Ammon's horn (tissue), 1 donor: Measurements from ENCODE around the gene NR1D1.
A peak's percentile ranks its signal among the peaks of the same experiment; 100 is the strongest.

ENCODE experiments used
- DNase-seq: peaks from one replicate; pipeline ENCODE4 v3.0.0-alpha.2; 2016; ENCODE audit warnings: low spot score

The NR1D1 gene

DNA sequence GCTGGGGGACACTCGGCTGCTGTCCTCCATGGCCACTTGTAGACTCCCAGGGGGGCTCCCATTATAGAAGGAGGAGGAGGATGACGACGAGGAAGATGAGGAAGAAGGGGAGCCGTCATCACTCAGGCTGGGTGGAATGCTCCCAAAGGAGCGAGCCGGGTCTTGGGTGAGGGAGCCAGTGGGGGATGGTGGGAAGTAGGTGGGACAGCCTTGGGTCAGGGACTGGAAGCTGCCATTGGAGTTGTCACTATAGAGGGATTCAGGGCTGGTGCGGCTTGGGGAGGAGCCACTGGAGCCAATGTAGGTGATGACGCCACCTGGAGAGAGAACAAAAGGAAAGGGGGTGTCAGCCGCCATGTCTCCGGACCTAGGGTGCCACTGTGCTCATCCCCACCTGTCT lies 3.3 kb downstream of the NR1D1 start:
- no peak for DNase-seq

DNA sequence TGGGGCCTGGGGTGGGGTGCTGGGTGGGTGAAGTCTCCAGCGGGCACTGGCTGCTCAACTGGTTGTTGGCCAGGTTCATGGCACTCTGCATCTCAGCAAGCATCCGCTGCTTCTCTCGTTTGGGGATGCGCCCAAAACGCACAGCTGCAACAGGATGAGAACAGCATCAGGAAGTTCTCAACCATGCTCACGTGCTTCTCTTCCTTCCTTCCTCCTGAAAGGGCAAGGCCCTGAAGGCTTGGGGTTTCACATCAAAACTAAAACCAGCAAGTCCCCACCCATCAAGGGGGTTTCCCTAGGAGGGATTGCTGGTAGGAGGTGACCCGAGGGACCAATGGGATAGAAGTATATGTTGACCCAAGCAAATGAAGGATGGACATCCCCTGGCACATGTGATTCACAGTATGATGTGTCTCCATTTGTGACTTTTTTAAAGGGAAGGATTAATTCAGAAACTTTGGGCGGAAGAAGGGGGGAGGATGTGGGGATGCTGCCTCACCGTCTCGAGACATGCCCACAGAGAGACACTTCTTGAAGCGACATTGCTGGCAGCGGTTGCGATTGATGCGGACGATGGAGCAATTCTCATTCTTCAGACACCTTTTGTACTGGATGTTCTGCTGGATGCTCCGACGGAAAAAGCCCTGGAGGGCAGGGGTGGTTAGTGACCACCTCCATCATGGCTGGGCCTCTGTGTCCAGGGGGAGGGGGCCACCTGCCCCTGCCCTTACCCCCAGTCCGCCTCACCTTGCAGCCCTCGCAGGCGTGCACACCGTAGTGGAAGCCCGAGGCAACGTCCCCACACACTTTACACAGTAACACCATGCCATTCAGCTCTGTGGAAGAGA lies 4.2 kb downstream of the NR1D1 start:
- peak; percentile 53 for DNase-seq

DNA sequence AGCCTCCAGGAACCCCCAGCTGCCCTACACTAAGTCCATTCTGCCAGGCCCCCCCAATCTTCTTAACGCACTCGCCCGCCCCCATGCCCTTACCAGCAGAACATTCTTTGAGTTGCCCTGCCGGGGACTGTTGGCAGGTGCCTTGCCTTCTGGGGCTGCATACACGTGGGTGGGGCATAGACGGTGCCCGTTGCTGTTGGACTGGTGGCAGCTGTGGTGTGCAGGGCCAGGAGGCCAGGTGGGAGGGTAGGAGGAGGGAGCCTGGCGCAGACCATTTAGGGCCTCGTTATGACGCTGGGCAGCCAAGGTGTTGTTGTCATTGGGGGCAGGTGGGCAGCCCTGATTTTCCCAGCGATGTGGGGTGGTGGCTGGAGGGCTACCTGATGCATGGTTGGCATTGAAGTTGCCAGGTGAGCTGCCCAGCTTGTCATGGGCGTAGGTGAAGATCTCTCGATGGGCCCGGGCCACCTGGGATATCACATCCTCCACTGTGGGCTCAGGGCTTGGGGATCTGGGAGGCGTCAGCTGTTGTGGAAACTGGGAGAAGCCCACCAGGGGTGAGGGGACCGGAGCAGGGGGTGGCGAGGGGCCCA lies 4.9 kb downstream of the NR1D1 start:
- no peak for DNase-seq

DNA sequence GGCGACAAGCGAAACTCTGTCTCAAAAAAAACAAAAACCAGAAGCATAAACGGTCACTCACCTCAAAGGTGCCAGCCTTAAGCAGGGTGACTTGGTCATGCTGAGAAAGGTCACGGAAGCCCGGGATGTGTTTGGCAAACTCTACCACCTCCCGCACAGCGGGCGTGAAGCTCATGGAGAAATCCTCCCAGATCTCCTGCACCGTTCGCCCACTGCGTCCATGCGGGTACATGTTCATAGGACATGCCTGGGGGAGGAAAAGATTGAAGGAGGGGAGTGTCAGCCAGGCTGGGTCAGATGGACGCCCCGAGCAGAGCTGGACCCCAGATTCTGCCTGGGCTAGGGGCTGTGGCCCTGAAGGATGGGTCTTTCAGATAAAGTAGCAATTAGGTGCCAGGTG lies 5.5 kb downstream of the NR1D1 start:
- DNase-seq: no peak

DNA sequence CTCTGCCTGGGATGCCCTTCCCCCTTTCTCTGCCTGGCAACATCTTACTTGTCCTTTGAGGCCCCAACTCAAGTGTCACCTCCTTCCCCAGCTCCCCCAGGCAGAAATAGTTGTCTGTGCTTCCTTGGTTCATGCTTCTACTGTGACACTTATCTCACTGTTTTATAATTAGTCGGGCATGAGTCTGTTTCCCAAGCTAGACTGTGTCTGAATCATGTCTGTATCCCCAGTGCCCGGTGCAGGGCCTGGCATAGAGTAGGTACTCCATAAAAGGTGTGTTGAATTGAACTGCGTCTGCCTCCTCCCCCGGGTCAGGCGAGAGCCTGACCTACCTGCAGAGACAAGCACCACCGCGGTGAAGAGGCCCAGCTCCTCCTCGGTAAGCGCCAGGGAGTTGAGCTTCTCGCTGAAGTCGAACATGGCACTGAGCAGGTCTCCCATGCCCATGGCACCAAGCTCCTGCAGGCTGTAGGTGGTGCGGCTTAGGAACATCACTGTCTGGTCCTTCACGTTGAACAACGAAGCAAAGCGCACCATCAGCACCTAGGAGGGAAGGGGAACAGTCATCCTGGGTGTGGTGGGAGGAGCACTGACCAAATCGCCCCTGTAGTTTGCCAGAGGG lies 6.7 kb downstream of the NR1D1 start:
- peak; percentile 14 for DNase-seq

DNA sequence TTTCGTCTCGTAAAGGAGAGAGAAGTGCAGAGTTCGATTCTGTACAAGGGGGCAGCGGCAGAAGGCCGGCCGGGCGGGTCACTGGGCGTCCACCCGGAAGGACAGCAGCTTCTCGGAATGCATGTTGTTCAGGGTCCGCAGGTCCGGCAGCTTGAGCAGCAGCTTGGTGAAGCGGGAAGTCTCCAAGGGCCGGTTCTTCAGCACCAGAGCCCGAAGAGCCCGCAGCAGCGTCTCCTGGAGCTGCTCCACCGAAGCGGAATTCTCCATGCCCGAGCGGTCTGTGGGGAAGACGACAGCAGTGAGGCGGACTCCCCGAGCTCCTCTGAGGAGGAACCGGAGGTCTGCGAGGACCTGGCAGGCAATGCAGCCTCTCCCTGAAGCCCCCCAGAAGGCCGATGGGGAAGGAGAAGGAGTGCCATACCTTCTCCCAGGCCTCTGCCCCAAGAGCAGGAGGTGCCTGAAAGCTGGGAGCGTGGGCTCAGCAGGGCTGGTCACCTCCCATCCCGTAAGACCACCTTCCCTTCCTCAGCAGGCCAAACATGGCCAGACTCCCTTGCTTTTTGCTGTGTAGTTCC lies 7.3 kb downstream of the NR1D1 start:
- DNase-seq: no peak

DNA sequence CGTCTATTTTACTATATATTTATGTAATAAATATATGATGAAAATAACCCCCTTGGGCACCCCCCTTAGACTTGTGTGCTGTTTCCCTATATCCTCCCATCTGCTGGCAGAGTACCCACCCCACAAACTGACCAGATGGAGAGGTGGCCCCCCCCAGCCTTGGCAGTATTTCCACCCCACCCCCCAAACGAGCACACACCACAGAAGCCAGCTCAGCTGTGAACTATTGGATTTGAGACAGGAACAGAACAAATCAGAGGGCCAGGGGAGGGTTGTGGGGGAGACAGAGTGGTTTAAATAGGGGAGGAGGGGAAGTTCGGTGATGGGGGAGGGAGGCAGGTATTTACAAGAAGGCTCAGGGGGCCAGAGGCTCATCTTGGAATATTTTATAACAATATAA lies 7.8 kb downstream of the NR1D1 start:
- DNase-seq: peak; percentile 82

DNA sequence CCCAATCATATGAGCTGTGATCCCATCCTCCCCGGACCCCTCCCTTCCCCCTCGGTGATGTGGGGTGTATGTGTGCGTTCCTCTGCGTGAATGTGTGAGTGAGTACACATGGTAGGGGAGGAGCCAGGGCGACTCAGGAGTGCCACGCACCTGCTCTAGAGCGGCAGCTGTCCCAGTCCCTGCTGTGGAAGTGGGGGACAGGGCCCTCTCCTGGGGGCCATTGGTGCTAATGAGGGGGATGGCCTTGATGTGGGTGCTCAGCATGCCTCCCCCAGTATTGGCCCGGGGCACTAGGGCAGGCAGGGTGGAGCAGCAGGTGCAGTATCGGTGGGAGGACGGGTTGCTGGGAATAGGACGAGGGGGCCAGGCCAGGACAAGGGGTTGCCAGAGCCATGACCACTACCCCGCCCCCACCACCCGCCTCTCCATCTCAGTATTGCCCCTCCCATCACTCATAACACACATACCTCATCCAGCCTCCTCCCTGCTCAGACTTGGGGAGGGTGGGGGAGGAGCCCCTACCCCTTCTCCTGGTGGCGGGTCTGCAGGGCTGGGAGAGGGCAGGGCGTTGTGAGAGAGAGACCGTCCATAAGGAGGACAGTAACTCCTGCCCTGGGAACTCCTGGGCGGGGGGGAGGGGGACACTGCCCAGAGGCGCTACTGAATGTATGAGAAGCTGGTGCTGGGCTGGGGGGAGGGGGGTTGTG lies 8.5 kb downstream of the NR1D1 start:
- no peak for DNase-seq

DNA sequence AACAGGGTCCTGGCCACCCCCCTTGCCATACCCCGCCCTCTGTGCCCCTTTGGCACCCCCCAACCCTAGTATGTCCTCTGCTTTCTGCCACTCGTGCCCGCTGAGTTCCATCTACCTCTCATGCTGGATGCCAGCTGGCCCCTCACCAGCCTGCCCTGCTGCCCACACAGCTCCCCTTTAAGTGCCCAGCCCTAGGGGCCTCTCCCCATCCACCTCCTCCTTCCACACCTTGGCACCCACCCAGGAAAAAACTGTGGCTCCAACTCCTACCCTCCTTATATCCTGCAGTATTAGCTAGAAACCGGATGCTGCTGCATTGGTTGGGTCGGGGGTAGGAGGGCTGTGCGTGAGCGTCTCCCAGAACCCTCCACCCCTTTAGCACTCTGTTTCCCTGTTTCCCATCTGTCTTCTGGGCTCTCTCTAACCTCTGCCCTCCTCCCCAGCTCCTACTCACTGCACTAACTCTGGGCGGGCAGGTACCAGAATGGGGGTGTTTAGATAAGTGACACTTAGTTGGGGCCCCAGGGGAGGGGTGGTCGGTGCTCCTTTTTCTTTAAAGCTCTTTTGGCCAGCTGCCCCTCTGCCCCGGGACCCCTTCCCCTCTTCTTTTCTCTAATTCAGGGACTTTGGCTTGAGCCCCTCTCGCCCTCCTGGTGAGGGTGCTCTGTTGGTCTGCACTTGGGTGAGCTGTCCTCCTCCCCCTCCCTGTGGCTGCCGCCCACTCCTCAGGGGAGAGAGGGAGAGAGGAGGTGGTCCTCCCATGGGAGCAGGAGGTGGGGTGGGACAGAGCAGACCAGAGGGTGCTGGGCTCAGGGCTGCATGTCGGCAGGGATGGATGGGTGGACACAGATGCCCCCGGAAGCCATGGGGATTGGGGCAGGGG lies 9.9 kb downstream of the NR1D1 start:
- no peak for DNase-seq

DNA sequence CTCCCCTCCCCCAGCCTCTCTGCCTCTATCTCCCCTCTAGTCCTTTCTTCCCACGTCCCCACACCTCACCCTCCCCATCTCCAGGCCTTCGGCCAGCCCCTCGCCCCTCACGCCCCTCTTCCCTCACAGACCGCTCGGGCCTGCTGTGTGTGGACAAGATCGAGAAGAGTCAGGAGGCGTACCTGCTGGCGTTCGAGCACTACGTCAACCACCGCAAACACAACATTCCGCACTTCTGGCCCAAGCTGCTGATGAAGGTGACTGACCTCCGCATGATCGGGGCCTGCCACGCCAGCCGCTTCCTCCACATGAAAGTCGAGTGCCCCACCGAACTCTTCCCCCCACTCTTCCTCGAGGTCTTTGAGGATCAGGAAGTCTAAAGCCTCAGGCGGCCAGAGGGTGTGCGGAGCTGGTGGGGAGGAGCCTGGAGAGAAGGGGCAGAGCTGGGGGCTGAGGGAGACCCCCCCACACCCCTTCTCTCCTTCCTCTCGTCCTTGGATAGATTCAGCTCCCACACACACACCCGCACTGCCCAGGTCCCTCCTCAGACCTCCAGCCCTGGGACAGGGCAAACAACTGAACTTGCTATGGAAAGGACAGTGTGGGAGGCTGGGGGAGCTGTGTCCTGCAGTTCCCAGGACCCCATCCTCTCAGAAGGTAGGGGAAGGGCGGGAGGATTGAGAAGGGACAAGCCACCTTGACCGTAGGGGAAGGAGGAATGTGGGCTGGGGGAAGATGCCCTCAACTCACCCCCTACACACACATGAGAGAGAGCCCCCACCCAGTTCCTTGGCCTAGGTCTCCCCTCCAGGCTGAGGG lies 11.1 kb downstream of the NR1D1 start:
- no peak for DNase-seq

DNA sequence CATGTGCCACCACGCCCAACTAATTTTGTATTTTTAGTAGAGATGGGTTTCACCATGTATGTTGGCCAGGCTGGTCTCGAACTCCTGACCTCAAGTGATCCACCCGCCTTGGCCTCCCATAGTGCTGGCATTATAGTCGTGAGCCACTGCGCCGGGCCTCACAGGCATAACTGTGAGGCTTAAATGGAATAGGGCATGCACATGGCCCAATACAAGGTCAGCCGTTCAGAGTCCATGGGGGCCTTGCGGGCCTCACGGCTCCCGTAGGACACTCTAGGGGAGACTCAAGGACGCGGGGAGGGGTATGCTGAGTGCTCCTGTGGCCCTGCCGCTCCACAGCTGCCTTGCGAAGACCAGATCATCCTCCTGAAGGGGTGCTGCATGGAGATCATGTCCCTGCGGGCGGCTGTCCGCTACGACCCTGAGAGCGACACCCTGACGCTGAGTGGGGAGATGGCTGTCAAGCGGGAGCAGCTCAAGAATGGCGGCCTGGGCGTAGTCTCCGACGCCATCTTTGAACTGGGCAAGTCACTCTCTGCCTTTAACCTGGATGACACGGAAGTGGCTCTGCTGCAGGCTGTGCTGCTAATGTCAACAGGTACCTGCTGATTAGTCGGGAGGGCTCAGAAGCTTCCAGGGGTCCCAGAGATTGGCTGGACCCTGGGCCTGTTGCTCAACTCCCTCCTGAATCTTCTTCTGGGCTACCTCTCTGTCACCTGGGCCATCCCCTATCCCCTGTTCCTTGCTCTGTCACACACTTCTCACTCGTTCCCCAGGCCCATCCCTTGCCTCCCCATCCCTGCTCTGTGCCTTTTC lies 12.3 kb downstream of the NR1D1 start:
- DNase-seq: no peak

DNA sequence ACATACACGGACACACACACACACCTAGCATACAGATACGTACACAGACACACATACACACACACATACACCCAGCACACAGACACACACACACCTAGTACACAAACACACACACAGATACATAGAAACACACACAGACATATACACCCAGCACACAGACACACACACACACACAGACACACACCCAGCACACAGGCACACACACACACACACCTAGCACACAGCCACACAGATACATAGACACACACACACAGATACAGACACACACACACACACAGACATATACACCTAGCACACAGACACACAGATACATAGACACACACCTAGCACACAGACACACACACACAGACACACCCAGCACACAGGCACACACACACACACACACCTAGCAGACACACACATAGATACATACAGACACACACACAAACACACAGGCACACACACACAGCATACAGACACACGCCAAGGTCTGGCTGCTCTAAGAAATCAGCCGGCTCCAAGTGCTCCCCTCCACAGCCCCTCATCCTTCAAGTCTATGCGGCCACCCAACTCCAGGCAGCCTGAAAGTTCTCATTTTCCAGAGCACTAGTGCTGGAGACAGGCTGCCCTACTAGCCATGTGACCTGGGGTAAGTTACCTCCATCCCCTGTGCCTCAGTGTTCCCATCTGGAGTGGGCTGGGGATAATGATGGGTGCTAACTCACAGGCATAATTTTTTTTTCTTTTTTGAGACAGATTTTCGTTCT lies 13.2 kb downstream of the NR1D1 start:
- DNase-seq: no peak

DNA sequence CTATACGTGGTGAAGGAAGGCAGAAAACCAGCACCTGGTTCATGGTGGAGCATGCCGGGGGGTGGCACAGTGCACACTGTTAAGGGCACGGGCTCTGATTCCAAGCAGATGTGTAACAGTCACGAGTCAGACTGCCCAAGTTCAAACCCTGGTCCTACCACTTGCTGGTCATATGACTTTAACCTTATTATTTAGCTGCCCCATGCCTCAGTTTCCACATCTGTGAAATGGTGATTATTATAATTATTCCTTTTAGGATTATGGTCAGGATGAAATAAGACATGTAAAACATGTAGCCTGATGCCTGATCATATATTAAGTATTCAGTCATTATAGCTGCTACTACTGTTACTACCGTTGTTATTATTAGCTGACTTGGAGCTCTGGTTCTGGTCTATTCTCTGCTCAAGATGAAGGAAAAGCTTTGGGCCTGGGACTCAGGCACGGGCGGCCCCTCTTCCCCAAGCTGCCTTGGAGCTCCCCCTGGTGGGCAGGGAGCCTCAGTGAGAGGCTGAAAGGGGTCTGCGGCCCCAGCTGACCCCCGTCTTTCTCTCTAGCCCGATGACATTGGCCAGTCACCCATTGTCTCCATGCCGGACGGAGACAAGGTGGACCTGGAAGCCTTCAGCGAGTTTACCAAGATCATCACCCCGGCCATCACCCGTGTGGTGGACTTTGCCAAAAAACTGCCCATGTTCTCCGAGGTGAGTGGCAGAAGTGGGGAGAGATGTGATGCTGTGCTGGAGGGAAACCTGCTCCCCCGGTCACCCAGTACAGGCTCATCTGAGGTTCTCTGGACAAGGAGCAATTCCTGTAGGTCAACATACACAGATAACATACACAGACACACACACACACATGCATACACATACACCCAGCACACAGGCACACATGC lies 14.0 kb downstream of the NR1D1 start:
- DNase-seq: no peak

DNA sequence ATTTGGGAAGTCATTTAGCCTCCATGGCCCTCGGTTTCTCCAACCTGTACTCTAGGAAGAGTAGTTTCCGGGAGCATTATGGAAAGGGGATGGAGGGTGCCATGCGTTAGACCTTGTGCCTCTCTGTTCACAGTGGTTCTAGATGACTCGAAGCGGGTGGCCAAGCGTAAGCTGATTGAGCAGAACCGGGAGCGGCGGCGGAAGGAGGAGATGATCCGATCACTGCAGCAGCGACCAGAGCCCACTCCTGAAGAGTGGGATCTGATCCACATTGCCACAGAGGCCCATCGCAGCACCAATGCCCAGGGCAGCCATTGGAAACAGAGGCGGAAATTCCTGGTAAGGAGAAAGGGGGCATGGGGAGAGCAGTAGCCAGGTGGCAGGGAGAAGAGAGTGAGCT lies 15.9 kb downstream of the NR1D1 start:
- DNase-seq: no peak

DNA sequence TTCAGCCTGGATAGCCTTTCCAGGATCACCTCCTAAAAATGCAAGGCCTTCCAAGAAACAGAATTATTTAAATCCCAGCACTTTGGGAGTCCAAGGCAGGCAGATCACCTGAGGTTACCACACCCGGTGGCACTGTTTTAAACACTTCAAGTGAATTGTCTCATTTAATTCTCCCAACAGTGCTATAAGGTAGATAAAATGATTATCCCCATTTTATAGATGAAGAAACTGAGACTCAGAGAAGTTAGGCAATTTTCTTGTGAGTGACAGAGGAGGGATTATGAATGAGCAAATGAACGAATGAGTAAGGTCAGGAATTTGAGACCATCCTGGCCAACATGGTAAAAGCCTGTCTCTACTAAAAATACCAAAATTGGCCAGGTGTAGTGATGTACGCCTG lies 20.8 kb downstream of the NR1D1 start:
- DNase-seq: no peak

DNA sequence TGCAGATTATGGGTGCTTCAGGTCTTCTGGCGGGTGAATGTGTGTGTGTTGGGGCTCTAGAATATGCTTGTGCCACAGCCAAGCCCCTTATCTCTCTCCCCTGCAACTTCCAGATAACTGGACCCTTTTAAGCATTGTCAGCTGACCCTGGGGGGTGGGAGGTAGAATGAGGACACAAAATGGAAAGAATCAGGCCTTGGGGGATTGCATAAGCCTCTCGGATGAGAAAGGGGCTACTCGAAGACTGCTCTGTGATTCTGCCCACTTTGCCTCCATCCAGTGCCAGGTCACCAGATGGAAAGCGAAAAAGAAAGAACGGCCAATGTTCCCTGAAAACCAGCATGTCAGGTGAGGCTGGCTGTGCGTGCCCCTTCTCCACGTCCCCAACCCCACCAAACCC lies 23.8 kb downstream of the NR1D1 start:
- no peak for DNase-seq

DNA sequence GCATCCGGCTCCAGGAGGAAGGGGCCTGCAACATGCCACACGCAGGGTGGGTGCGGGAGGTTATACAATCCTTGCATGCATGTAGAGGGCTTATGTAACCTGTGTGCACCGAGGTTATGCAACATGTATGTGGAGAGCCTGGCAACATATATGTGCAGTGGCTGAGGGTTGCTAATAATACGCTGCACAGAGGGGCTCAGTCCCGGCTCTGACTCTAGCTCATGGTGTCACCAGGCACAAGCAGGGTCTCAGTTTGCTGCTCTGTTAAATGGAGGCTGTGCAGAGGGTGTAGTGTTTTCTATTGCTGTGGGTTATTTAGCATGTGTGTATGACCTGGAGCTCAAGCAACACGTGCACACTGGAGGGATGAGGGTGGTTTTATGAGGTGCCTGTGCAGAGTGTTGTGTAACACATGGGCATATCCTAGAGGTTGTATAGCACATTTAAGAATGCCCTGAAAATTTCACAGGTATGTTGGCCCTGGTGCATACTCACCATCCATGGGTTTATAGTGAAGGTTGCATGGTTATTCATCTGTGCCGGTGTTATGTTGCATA lies 24.4 kb downstream of the NR1D1 start:
- no peak for DNase-seq
